ENCODE results near the gene USP2. TPM values are rescaled to one million over a fixed set of nuclear protein-coding genes. Genes with fewer than 3 reads are reported as not detected.

Gene USP2
- polyA plus RNA-seq, 1 donor (not counting 4 experiments of a cell fraction or from before 2014, with no cell fraction given): 0.35 TPM

- TF ChIP-seq CTCF (optimal IDR thresholded peaks at IDR 0.05 in 1 of 3, IDR thresholded peaks at IDR 0.05 in 1 of 3, conservative IDR thresholded peaks at IDR 0.05 in 1 of 3; ENCODE audit: extremely low read depth in 1 of 3, insufficient read depth in 2 of 3, low read length in 3 of 3) (no peak), EZH2 (IDR thresholded peaks at IDR 0.05; ENCODE audit: low read length) (no peak)
- Histone ChIP-seq H3K9ac (ENCODE audit: control insufficient read depth, extremely low read depth, insufficient read depth, low read length) (no peak overlapping the region), H3K79me2 (ENCODE audit: control insufficient read depth, insufficient read depth, low read length) (no peaks in the 10 kb centered on the region), H3K4me1 (ENCODE audit: control insufficient read depth, extremely low read depth, insufficient read depth, low read length) (peaks cover 25% of the 10 kb centered on the region), H4K20me1 (ENCODE audit: control insufficient read depth, extremely low read depth, insufficient read depth, low read length) (no peaks in the 10 kb centered on the region), H3K27ac (ENCODE audit: control insufficient read depth, insufficient read depth, low read length) (no peak overlapping the region), H3K27me3 (ENCODE audit: control insufficient read depth, extremely low read depth, insufficient read depth, low read length) (peaks cover 39% of the 10 kb centered on the region), H3K9me3 (ENCODE audit: control insufficient read depth, low read depth, low read length) (no peaks in the 10 kb centered on the region), H3K4me2 (ENCODE audit: control insufficient read depth, extremely low read depth, insufficient read depth, low read depth, low read length) (peak overlapping the region; percentile 63), H3K9me1 (ENCODE audit: control insufficient read depth, extremely low read depth, insufficient read depth, low read length) (no peaks in the 10 kb centered on the region), H3K4me3 (ENCODE audit: control insufficient read depth in 2 of 3, extremely low read depth in 1 of 3, insufficient read depth in 2 of 3, low read depth in 1 of 3, low read length in 3 of 3) (peak overlapping the region in 1 of 3 experiments; percentile 47), H3K36me3 (ENCODE audit: control insufficient read depth in 2 of 2, extremely low read depth in 1 of 2, insufficient read depth in 2 of 2, low read length in 2 of 2) (no peaks in the 10 kb centered on the region), H2AFZ (ENCODE audit: control insufficient read depth, low read length) (no peak overlapping the region)
- FAIRE-seq (no peak), DNase-seq (ENCODE audit: low read depth, low spot score) (no peak)
- dilution Hi-C loops (cut with MboI; ENCODE audit: extremely low pct_ligation_motif_present, low sequenced_read_pairs): no loop called here
Measured at GRCh38 chr11:119421351-119421750, 39.9 kb upstream of the USP2 start.

GRCh38 chr11:119420631-119421030 lies 39.1 kb upstream of the USP2 start:
- Histone ChIP-seq H3K27ac (ENCODE audit: control insufficient read depth, insufficient read depth, low read length) (no peak overlapping the region), H3K9me1 (ENCODE audit: control insufficient read depth, extremely low read depth, insufficient read depth, low read length) (no peaks in the 10 kb centered on the region), H3K79me2 (ENCODE audit: control insufficient read depth, insufficient read depth, low read length) (no peaks in the 10 kb centered on the region), H3K4me2 (ENCODE audit: control insufficient read depth, extremely low read depth, insufficient read depth, low read depth, low read length) (no peak overlapping the region), H3K4me1 (ENCODE audit: control insufficient read depth, extremely low read depth, insufficient read depth, low read length) (peaks cover 25% of the 10 kb centered on the region), H3K4me3 (ENCODE audit: control insufficient read depth in 2 of 3, extremely low read depth in 1 of 3, insufficient read depth in 2 of 3, low read depth in 1 of 3, low read length in 3 of 3) (no peak overlapping the region), H3K36me3 (ENCODE audit: control insufficient read depth in 2 of 2, extremely low read depth in 1 of 2, insufficient read depth in 2 of 2, low read length in 2 of 2) (no peaks in the 10 kb centered on the region), H3K27me3 (ENCODE audit: control insufficient read depth, extremely low read depth, insufficient read depth, low read length) (peaks cover 39% of the 10 kb centered on the region), H2AFZ (ENCODE audit: control insufficient read depth, low read length) (no peak overlapping the region), H3K9me3 (ENCODE audit: control insufficient read depth, low read depth, low read length) (no peaks in the 10 kb centered on the region), H4K20me1 (ENCODE audit: control insufficient read depth, extremely low read depth, insufficient read depth, low read length) (no peaks in the 10 kb centered on the region), H3K9ac (ENCODE audit: control insufficient read depth, extremely low read depth, insufficient read depth, low read length) (no peak overlapping the region)
- no peak for TF ChIP-seq CTCF (optimal IDR thresholded peaks at IDR 0.05 in 1 of 3, IDR thresholded peaks at IDR 0.05 in 1 of 3, conservative IDR thresholded peaks at IDR 0.05 in 1 of 3; ENCODE audit: extremely low read depth in 1 of 3, insufficient read depth in 2 of 3, low read length in 3 of 3)
- no peak for TF ChIP-seq EZH2 (IDR thresholded peaks at IDR 0.05; ENCODE audit: low read length)
- dilution Hi-C loops (cut with MboI; ENCODE audit: extremely low pct_ligation_motif_present, low sequenced_read_pairs): no loop called here
- DNase-seq (ENCODE audit: low read depth, low spot score): no peak
- no peak for FAIRE-seq
